Measurements from ENCODE around the gene ACYP2. TPM values are rescaled to one million over a fixed set of nuclear protein-coding genes. Genes with fewer than 3 reads are reported as not detected.

ACYP2 gene
- polyA plus RNA-seq, 6 donors from 2014 or later = 10.0 to 28.9 (median 25.0) TPM

DNA sequence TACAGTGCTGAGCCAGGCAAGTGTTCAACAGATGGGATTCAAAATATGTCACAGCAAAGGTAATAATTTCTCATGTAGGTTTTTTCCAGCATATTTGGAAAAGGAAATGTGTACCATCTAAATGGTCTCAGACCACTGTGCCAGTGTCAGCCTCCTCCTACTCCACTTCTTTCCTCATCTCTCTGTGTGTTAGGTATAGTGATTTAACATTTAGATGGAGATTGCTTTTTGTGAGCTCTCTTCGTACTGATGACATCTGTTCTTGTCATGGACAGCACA is 221.5 kb downstream of the ACYP2 start:
- DNase-seq (no peak), ATAC-seq (ENCODE audit: low read depth in 2 of 2) (no peak)
- Mint-ChIP-seq H3K4me3 (no peak overlapping the region), H3K27ac (no peak overlapping the region), H3K4me1 (no peaks in the 10 kb centered on the region), H3K36me3 (no peaks in the 10 kb centered on the region), H3K27me3 (peaks cover 6 to 14% (median 8%) of the 10 kb centered on the region in 3 donors), H3K9me3 (no peaks in the 10 kb centered on the region)

DNA sequence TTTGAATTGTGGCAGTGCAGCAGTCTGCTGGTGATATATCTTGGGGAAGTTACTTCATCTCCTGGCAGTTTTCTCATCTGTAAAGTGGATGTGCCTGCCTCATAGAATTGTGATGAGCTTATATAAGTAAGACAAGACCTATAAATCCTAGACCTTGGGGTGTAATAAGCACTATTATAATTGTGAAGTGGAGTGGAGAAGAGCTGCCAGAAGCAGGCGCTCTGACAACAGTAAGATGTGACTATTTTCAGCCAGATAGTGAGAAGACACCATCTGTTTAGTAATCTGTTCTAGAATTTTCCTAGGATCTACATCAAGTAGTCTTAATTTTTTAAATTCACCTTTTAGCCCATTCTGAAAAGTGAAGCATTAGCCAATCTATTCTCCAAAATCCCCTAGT is 226.2 kb downstream of the ACYP2 start:
- Mint-ChIP-seq H3K9me3 (no peaks in the 10 kb centered on the region), H3K27me3 (peaks cover 11 to 24% (median 22%) of the 10 kb centered on the region in 3 donors), H3K36me3 (no peaks in the 10 kb centered on the region), H3K27ac (no peak overlapping the region), H3K4me1 (no peaks in the 10 kb centered on the region), H3K4me3 (no peak overlapping the region)
- no peak for ATAC-seq (ENCODE audit: low read depth in 2 of 2)
- DNase-seq = no peak

DNA sequence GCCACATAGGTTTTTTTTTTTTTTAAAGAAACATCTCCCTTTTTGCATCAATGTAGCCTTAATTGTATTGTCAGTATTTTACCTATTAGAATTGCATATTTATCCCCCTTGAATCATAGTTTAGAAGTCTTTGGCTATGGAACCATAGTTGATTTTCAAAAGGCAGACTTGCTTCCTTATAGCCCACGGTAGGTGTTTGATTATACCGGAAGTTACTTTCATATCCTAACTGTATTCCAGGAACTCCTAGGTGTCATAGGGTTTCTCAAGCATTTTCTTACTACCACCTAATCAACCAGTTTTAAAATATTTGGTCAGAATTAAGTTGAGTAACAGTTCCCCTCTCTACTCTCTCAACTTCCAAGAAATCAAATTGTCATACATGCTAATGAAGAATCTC is 227.2 kb downstream of the ACYP2 start:
- H3K4me3 Mint-ChIP-seq = no peak overlapping the region
- ATAC-seq (ENCODE audit: low read depth in 2 of 2) = no peak
- H3K27me3 Mint-ChIP-seq = peaks cover 11 to 26% (median 22%) of the 10 kb centered on the region in 3 donors
- no peaks in the 10 kb centered on the region for H3K36me3 Mint-ChIP-seq
- no peak for DNase-seq
- no peaks in the 10 kb centered on the region for H3K4me1 Mint-ChIP-seq
- no peaks in the 10 kb centered on the region for H3K9me3 Mint-ChIP-seq
- no peak overlapping the region for H3K27ac Mint-ChIP-seq

DNA sequence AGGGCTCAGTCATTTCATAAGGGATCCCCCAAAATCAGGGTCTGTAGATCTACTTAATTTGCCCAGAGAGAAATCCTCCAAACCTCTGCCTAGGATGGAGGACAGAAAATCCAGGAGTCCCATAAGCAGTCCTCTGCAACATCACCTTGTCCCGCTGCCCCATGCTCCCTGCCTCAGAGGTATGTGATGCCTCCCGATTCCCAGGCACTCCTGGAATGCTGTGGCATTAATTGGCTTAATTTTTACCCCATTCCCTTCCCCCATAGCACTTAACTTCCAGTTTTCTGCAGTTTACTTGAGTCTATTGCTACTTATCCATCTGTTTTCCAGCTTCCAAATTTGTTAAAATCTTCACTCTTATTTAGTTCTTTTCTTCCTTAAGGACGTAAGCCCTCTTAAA is 232.2 kb downstream of the ACYP2 start:
- no peak for ATAC-seq (ENCODE audit: low read depth in 2 of 2)
- Mint-ChIP-seq H3K4me3 (no peak overlapping the region), H3K9me3 (peaks cover 0 to 3% (median 0%) of the 10 kb centered on the region in 7 donors), H3K36me3 (no peaks in the 10 kb centered on the region), H3K4me1 (no peaks in the 10 kb centered on the region), H3K27ac (no peak overlapping the region), H3K27me3 (peaks cover 10 to 24% (median 11%) of the 10 kb centered on the region in 3 donors)
- no peak for DNase-seq

DNA sequence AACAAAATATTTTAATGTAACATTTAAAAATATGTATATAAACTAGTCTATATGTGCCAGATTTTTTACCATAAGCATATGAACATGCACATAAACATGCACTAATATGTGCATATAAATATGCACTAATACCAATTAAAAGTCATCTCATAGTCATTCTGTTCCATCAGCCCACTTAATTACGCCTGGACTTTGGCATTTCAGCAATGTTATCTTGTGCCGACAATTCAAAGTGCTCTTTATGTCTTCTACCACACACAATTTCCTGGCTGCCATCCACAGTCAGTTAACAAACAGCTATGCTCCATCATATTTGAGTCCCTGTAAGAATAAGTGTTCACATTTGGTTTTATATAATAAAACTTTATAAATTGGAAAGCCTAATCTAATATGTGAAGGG is 233.2 kb downstream of the ACYP2 start:
- ATAC-seq (ENCODE audit: low read depth in 2 of 2) (no peak), DNase-seq (no peak)
- Mint-ChIP-seq H3K4me3 (no peak overlapping the region), H3K27ac (no peak overlapping the region), H3K9me3 (peaks cover 0 to 3% (median 0%) of the 10 kb centered on the region in 7 donors), H3K36me3 (no peaks in the 10 kb centered on the region), H3K4me1 (no peaks in the 10 kb centered on the region), H3K27me3 (peaks cover 11 to 19% (median 12%) of the 10 kb centered on the region in 3 donors)

DNA sequence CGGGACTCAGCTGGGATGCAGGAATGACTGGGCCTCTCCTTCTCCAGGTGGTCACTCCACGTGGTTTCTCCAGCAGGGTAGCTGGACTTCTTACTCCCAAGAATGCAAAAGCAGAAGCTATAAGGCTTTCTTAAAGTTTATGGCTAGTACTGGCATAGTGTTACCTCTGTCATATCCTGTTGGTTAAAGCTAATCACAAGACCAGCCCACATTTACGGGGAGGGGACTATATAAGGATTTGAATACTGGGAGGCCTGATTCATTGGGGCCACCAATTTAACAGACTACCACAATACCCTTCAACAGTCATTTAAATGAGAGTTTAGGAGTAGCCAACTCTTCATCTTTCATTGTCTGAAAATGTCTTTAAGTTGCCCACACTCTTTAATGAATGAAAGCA is 235.0 kb downstream of the ACYP2 start:
- Mint-ChIP-seq H3K9me3 (peaks cover 0 to 3% (median 0%) of the 10 kb centered on the region in 7 donors), H3K4me1 (no peaks in the 10 kb centered on the region), H3K27ac (peak overlapping the region in 1 of 6 donors; percentile 80), H3K36me3 (no peaks in the 10 kb centered on the region), H3K27me3 (peaks cover 3 to 12% (median 6%) of the 10 kb centered on the region in 3 donors), H3K4me3 (no peak overlapping the region)
- ATAC-seq (ENCODE audit: low read depth in 2 of 2) = peak; percentile 52 to 57
- no peak for DNase-seq

DNA sequence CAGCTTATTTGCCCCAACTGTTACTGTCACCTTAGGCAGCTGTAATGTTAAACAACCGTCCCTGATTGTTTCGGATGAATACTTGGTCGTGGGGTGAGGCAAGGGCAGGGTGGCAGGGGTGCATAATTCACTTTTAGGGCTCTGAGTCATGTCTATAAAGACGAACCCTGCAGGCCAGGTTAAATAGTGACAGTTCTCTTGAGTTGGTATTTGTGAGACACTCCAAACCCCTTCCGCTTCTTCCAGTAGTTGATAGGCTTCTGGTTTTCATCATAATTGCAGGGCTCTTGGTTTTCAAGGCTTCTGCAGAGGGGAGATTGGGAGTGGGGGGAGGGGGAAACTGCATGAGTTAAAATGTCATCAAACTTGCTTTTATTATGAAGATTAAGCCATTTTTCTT is 237.8 kb downstream of the ACYP2 start:
- peaks cover 0 to 3% (median 0%) of the 10 kb centered on the region in 7 donors for H3K9me3 Mint-ChIP-seq
- no peak overlapping the region for H3K27ac Mint-ChIP-seq
- no peak for ATAC-seq (ENCODE audit: low read depth in 2 of 2)

More for the DNA sequence above, 237.8 kb downstream of the ACYP2 start:
- Mint-ChIP-seq H3K27me3 (peaks cover 10 to 17% (median 11%) of the 10 kb centered on the region in 3 donors), H3K36me3 (no peaks in the 10 kb centered on the region), H3K4me3 (no peak overlapping the region), H3K4me1 (no peaks in the 10 kb centered on the region)
- no peak for DNase-seq

Other genes starting within 250 kb of the ACYP2 start
- gene PSME4, start 144.6 kb upstream of the ACYP2 start, polyA plus RNA-seq (ENCODE audit: low read depth in 6 of 6) = 10 to 100 TPM in 2 of 6 donors, 1 to 10 TPM in 4; 5.2 to 12.4 (median 7.2) TPM
- gene TSPYL6, start 140.6 kb downstream of the ACYP2 start, polyA plus RNA-seq (ENCODE audit: low read depth in 6 of 6) = under 1 TPM in 1 of 6 donors, not detected in 5; 0.17 TPM